Glomerular visceral epithelial cell (primary cell): ENCODE results near the gene LINGO3.
A peak's percentile ranks its signal among the peaks of the same experiment; 100 is the strongest.

Experiments
- DNase-seq: peaks from one replicate; pipeline ENCODE4 v3.0.0-alpha.2; 2016; ENCODE audit errors: extremely low spot score

Gene LINGO3

GRCh38 chr19:2266183-2266993 is 41.6 kb downstream of the LINGO3 start:
- peak; percentile 82 for DNase-seq

DNA sequence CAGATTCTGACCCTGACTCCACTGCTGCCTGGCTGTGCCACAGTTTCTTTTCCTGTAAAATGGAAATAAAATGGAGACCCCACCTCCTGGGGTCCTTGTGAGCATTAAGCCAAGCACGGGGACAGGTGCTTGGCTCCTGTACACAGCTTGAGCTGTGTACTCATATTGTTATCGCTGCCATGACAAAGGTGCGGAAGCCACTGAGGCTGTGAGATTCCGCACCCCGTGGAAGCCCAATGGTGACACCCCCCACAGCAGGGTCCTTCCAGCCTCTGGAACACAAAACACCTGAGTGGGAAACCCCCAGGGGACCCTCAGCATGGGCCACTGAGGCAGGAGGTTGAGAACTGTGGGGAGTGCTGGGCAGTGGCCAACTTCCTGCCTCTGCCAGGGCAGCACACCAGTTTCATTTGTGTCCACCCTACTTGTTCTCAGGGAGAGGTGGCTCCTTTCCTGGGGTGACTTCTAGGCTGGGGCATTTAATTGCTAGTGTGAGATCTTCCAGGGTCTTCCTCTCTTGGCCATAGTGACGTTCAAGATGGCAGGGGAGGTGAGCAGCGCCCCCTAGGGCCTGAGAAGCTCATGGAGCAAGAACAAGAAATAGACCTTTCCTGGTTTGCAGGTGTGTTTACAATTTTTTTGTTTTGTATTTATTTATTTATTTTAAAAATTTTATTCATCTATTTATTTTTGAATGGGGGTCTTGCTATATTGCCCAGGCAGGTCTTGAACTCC is 46.3 kb downstream of the LINGO3 start:
- no peak for DNase-seq

- DNase-seq = no peak
These were observed 47.6 kb downstream of the LINGO3 start for GRCh38 chr19:2260341-2260805.

GRCh38 chr19:2259336-2259735 is 48.6 kb downstream of the LINGO3 start:
- DNase-seq = no peak
